SK-N-MC (cell line): ENCODE measurements around the gene WDCP.

Experiments
- DNase-seq: peaks from one replicate; pipeline ENCODE4 v3.0.0-alpha.2; 2011; ENCODE audit warnings: low read depth, low spot score
- H3K27ac ChIP-seq: fragments of 200-600 bp; sonication (generic); 2 replicates; pipeline ENCODE4 v1.5.1; 2016; ENCODE audit warnings: mixed run types
- H3K36me3 ChIP-seq: fragments of 200-600 bp; sonication (generic); 2 replicates; pipeline ENCODE4 v1.6.1; 2017; ENCODE audit warnings: antibody characterized with exemption, low read length, mixed read lengths; ENCODE audit not compliant: insufficient read depth
- H3K4me3 ChIP-seq: fragments of 200-600 bp; sonication (generic); 2 replicates; pipeline ENCODE4 v1.5.1; 2016
- H3K9ac ChIP-seq: fragments of 200-600 bp; sonication (generic); 2 replicates; pipeline ENCODE4 v1.8.0; 2017; ENCODE audit warnings: mixed run types, mixed read lengths; ENCODE audit not compliant: insufficient read length
- H3K9me3 ChIP-seq: fragments of 200-600 bp; sonication (generic); 2 replicates; pipeline ENCODE4 v1.6.1; 2017; ENCODE audit warnings: low read depth, mild to moderate bottlenecking, antibody characterized with exemption, low read length, moderate library complexity, mixed read lengths
- EZH2 ChIP-seq: fragments of 200-600 bp; sonication (generic); IDR thresholded peaks from one replicate; pipeline ENCODE4 v1.6.1; 2017; ENCODE audit warnings: antibody characterized with exemption
- FOXP2 ChIP-seq: optimal IDR thresholded peaks from 2 replicates; pipeline ENCODE3; 2011; ENCODE audit warnings: mild to moderate bottlenecking, moderate library complexity; ENCODE audit not compliant: insufficient read depth; ENCODE audit errors: extremely low read length, control extremely low read depth
- POLR2AphosphoS5 ChIP-seq: IDR thresholded peaks from 2 replicates; pipeline ENCODE4 v1.6.1; 2012; ENCODE audit warnings: mild to moderate bottlenecking, low read depth, low read length, borderline replicate concordance

The WDCP gene

GRCh38 chr2:24083567-24084385 lies 36.6 kb upstream of the WDCP start:
- H3K27ac ChIP-seq, result no peak overlapping the region
- H3K36me3 ChIP-seq, result no peaks in the 10 kb centered on the region
- DNase-seq, result no peak
- H3K4me3 ChIP-seq, result peak overlapping the region; percentile 80
- TF ChIP-seq FOXP2, result no peak
- TF ChIP-seq POLR2AphosphoS5, result 0 out of 2 replicates have a peak, but pooled peaks have one; percentile 7
- TF ChIP-seq EZH2, result no peak
- H3K9me3 ChIP-seq, result no peaks in the 10 kb centered on the region
- peak overlapping the region; percentile 84 for H3K9ac ChIP-seq

GRCh38 chr2:24082787-24083566 lies 35.8 kb upstream of the WDCP start:
- no peak for TF ChIP-seq FOXP2
- TF ChIP-seq POLR2AphosphoS5, result no peak
- TF ChIP-seq EZH2, result no peak

GRCh38 chr2:24080701-24081100 lies 33.5 kb upstream of the WDCP start:
- Histone ChIP-seq H3K9me3 (no peaks in the 10 kb centered on the region), H3K27ac (no peak overlapping the region), H3K9ac (no peak overlapping the region), H3K4me3 (no peak overlapping the region), H3K36me3 (no peaks in the 10 kb centered on the region)
- no peak for DNase-seq
- TF ChIP-seq EZH2 (no peak), FOXP2 (no peak), POLR2AphosphoS5 (no peak)

More at GRCh38 chr2:24082787-24083566, 35.8 kb upstream of the WDCP start:
- no peak overlapping the region for H3K4me3 ChIP-seq
- H3K9ac ChIP-seq, result no peak overlapping the region
- H3K36me3 ChIP-seq, result no peaks in the 10 kb centered on the region
- H3K27ac ChIP-seq, result no peak overlapping the region
- no peak for DNase-seq
- no peaks in the 10 kb centered on the region for H3K9me3 ChIP-seq

GRCh38 chr2:24077879-24078278 lies 30.7 kb upstream of the WDCP start:
- DNase-seq, result no peak
- Histone ChIP-seq H3K36me3 (peaks cover 11% of the 10 kb centered on the region), H3K9ac (peak overlapping the region; percentile 66), H3K4me3 (peak overlapping the region; percentile 97), H3K27ac (no peak overlapping the region), H3K9me3 (no peaks in the 10 kb centered on the region)
- TF ChIP-seq EZH2 (no peak), POLR2AphosphoS5 (no peak), FOXP2 (no peak)

- peak overlapping the region; percentile 66 for H3K9ac ChIP-seq
- H3K27ac ChIP-seq, result no peak overlapping the region
Observed at GRCh38 chr2:24077535-24077877, 30.3 kb upstream of the WDCP start.

GRCh38 chr2:24076849-24077534 lies 29.8 kb upstream of the WDCP start:
- Histone ChIP-seq H3K4me3 (peak overlapping the region; percentile 97), H3K9ac (peak overlapping the region; percentile 66), H3K9me3 (no peaks in the 10 kb centered on the region), H3K27ac (no peak overlapping the region), H3K36me3 (peaks cover 20% of the 10 kb centered on the region)
- TF ChIP-seq POLR2AphosphoS5, result no peak
- TF ChIP-seq EZH2, result no peak
- no peak for TF ChIP-seq FOXP2
- DNase-seq, result no peak

More at GRCh38 chr2:24077535-24077877, 30.3 kb upstream of the WDCP start:
- no peak for DNase-seq
- H3K36me3 ChIP-seq, result peaks cover 14% of the 10 kb centered on the region
- no peaks in the 10 kb centered on the region for H3K9me3 ChIP-seq
- peak overlapping the region; percentile 97 for H3K4me3 ChIP-seq
- no peak for TF ChIP-seq EZH2
- no peak for TF ChIP-seq FOXP2
- no peak for TF ChIP-seq POLR2AphosphoS5

- peak; percentile 93 for TF ChIP-seq POLR2AphosphoS5
- no peak for TF ChIP-seq EZH2
- DNase-seq, result peak; percentile 94
- Histone ChIP-seq H3K36me3 (peaks cover 26% of the 10 kb centered on the region), H3K9ac (peak within 1 kb of the TSS; percentile 80), H3K4me3 (peak within 1 kb of the TSS; percentile 97), H3K27ac (peak within 1 kb of the TSS; percentile 88), H3K9me3 (no peaks in the 10 kb centered on the region)
Observed at GRCh38 chr2:24075915-24076848, 29.0 kb upstream of the WDCP start, which contains the start of gene SF3B6. TSS of gene SF3B6 (minus strand) at chr2:24076326. CDS start at chr2:24076229, 97 bp downstream.
